HS-5 (cell line): ENCODE data around the gene BHLHE40.
"Not testable (repeated sequence)": the region's sequence is repeated elsewhere in the genome, so short reads cannot be mapped to it uniquely, and the experiment has no call there.

Source experiments
- DNase-seq: peaks from one replicate; pipeline ENCODE4 v3.0.0-alpha.2; 2012; ENCODE audit warnings: low read depth

BHLHE40 gene

DNA sequence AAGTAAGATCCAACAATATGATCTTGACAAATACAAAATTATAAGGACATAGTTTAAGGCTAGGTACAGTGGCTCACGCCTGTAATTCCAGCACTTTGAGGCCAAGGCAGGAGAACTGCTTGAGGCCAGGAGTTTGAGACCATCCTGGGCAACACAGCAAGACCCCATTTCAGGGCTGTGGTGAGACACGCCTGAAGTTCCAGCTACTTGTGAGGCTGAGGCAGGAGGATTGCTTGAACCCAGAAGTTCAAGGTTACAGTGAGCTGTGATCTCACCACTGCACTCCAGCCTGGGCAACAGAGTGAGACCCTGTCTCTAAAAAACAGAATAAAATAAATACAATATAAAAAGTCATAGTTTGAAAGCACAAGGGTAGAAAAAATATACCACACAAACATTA lies 17.4 kb upstream of the BHLHE40 start:
- DNase-seq: not testable (repeated sequence)

DNA sequence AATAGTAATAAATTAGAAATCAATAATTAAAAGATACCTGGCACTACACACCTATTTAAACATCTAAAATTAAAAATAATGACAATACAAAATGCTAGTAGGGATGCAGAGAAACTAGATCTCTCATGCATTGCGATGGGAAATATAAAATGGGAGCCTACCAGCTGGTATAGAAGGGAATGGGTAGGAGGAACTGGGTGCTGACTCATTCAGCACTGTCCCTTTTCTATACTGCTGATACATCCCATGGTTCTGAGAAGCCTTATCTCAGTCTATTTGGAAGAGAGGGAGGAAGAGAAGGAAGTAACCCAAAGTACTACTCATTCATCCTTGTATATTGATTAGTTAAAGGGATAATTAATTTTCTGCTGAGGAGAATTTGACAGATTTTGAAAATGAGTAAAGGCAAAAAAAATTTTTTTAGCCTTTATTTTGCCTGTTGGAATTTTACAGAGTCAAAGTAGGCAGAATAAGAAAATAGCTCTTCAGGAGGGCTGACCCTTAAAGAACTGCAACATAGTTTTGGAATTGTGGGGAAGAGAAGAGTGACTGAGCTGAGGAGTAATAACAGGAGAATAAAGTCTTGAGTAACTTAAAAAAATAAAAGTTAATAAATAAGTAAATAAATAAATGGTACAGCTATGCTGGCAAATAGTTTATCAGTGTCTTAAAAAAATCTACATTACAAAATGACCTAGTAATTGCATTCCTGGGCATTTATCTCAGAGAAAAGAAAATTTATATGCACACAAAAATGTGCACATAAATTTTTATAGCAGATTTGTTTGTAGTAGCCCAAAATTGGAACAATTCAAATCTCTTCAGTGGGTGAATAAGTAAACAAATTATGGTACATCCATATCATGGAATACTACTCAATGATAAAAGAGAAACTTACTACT lies 15.3 kb upstream of the BHLHE40 start:
- no peak for DNase-seq

DNA sequence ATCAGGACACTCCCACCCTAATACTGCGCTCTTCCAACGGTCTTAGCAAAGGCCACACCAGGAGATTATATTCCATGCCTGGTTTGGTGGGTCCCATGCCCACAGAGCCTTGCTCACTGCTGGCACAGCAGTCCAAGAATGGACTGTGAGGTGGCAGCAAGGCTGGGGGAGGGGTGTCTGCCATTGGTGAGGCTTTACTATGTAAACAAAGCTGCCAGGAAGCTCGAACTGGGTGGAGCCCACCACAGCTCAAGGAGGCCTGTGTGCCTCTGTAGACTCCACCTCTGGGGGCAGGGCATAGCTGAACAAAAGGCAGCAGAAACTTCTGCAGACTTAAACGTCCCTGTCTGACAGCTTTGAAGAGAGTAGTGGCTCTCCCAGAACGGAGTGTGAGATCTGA lies 13.2 kb upstream of the BHLHE40 start:
- DNase-seq: not testable (repeated sequence)

DNA sequence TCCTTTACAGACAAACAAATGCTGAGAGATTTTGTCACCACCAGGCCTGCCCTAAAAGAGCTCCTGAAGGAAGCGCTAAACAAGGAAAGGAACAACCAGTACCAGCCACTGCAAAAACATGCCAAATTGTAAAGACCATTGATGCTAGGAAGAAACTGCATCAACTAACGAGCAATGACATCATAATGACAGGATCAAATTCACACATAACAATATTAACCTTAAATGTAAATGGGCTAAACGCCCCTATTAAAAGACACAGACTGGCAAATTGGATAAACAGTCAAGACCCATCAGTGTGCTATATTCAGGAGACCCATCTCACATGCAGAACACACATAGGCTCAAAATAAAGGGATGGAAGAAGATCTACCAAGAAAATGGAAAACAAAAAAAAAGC lies 11.6 kb upstream of the BHLHE40 start:
- not testable (repeated sequence) for DNase-seq

DNA sequence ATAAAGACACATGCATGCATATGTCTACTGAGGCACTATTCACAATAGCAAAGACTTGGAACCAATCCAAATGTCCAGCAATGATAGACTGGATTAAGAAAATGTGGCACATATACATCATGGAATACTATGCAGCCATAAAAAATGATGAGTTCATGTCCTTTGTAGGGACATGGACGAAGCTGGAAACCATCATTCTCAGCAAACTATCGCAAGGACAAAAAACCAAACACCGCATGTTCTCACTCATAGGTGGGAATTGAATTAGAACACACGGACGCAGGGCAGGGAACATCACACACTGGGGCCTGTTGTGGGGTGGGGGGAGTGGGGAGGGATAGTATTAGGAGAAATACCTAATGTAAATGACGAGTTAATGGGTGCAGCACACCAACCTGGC lies 7.8 kb upstream of the BHLHE40 start:
- DNase-seq: not testable (repeated sequence)

- DNase-seq: no peak
Observed at GRCh38 chr3:4971838-4972237, 7.4 kb upstream of the BHLHE40 start.

- no peak for DNase-seq
Observed at GRCh38 chr3:4972652-4973643, 6.3 kb upstream of the BHLHE40 start.

- no peak for DNase-seq
Observed at GRCh38 chr3:4974154-4974553, 5.1 kb upstream of the BHLHE40 start.

GRCh38 chr3:4976109-4976508 lies 3.1 kb upstream of the BHLHE40 start:
- no peak for DNase-seq

DNA sequence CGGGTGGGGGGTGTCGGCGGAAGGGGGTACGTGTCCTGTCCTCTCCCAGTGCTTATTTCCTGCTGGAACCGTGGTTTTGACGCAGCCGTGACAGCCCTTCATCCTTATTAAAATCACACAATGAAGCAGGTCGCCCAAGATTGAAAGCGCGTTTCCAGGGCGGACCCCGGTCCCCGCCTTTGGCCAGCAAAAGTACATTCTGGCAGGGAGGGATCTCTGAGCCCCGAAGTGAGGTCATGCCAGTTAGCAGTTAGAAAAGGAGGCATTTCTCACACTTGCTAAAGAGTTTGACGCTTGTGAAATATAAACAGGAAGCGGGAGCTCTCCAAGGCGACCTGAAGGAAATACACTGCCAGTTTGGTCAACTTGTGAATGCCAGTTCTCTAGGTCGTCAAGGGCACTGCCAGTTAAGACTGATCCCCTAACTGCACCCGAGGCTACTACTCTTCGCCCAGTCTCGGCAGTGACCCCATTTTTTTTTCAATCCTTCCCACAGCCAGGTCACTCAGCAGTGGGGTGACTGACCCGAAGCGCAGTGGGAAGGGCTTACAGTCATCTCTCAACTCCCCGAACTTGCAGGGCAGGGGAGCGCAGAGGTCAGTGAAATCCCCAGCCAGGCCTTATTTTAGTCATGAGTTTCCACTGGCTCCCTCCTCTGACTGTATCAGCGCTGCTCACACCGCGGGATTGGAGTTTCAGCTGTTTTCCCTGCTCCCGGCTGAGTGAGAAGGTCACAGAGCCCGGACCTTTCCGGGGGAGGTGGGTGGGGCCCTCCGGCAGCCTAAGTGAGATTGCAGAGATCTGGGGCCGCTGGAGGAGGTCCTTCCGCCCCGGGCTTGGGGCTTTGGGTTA lies 2.0 kb upstream of the BHLHE40 start:
- no peak for DNase-seq

GRCh38 chr3:4977853-4978203 lies 1.4 kb upstream of the BHLHE40 start:
- DNase-seq: no peak

- DNase-seq: peak; percentile 84
Observed at GRCh38 chr3:4978204-4978965, 852 bp upstream of the BHLHE40 start.

- peak; percentile 85 for DNase-seq
Observed at GRCh38 chr3:4978966-4979427, 240 bp upstream of the BHLHE40 start.

DNA sequence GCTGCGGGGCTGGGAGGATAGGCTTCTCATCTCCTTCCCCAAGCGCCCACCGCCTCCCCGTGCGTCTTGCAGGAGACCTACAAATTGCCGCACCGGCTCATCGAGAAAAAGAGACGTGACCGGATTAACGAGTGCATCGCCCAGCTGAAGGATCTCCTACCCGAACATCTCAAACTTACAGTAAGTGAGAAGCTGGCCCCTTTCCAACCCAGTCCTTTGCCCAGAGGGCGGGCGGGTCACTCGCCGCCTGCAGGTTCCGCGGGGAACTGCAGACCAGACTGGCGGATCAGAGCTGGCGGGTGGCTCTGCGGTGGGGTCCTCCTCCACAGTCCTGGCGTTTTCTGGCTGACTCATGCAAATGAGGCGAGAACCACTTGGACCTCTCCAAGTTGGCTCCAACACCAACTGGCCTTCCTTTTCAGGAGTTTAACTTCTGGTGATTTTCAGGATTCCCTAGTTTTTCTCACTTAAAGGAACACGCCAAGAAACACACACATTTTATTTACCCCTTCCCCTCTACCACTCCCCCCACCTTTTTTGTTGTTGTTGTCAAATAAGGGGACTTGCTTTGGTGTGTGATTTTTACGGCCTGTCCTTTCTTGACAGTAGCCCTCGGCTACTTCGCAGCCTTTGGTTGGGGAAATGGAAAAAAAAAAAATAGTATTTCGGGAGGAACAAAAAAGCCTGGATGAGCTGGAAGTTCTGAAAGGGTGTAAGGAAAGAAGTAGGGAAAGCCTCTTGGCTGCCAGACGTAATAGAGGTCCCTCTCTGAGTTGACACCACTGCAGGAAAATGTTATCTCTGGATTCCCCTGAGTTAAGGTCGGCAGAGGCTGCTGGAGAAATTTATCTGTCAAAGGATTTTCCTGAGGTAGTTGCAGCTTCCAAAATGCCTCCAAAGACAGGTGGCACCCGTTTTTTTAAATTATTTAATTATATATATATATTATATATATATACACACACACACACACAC lies 1.3 kb downstream of the BHLHE40 start:
- DNase-seq: peak; percentile 87

GRCh38 chr3:4981294-4981664 lies 2.0 kb downstream of the BHLHE40 start:
- DNase-seq: no peak

DNA sequence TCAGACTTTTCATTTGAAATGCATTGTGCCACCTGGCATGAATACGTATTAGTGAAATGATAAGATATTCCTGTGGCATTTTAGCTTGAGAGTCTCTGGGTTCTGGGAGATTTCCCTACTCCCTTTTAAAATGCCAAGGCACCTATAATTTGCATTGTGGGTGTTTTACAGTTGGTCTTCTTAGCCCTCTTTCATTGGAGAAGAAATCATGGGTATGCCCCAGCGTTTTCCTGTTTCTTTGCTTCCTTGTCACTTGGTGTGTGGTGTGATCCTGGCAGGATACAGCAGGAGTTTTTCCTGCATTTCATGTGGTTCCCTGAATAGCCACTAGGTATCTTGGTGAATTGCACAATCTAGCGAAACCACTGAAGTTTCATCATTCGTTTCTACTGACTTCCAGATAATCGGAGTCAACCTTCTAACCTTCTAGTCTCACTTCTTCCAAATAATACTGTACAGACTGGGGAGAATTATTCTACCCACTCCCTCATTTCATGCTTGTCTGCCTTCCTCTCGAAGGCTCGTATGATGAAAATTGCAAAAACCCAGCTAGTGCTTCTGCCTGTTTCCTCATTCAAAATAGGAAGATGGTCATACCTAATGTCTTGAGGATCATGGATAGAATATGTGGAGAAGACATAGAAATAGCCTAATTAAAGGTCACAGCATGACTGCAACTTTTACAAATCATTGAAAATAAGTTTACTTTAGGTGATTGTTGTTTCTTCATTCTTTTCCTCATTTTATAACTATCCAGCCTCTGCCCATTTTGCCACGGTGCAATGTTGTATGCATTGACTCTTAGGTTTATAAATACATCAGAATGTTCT lies 2.6 kb downstream of the BHLHE40 start:
- DNase-seq: peak; percentile 56

DNA sequence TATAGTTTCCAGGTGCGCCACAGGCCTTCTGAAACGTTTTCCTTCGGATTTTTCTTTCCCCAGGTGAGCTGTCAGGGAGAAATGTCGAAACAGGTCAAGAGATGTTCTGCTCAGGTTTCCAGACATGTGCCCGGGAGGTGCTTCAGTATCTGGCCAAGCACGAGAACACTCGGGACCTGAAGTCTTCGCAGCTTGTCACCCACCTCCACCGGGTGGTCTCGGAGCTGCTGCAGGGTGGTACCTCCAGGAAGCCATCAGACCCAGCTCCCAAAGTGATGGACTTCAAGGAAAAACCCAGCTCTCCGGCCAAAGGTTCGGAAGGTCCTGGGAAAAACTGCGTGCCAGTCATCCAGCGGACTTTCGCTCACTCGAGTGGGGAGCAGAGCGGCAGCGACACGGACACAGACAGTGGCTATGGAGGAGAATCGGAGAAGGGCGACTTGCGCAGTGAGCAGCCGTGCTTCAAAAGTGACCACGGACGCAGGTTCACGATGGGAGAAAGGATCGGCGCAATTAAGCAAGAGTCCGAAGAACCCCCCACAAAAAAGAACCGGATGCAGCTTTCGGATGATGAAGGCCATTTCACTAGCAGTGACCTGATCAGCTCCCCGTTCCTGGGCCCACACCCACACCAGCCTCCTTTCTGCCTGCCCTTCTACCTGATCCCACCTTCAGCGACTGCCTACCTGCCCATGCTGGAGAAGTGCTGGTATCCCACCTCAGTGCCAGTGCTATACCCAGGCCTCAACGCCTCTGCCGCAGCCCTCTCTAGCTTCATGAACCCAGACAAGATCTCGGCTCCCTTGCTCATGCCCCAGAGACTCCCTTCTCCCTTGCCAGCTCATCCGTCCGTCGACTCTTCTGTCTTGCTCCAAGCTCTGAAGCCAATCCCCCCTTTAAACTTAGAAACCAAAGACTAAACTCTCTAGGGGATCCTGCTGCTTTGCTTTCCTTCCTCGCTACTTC lies 3.8 kb downstream of the BHLHE40 start:
- no peak for DNase-seq
